ENCODE data around the gene NETO2.

GRCh38 chr16:47049901-47050583 lies 93.7 kb downstream of the NETO2 start:
- TF ChIP-seq, protein P1, sequence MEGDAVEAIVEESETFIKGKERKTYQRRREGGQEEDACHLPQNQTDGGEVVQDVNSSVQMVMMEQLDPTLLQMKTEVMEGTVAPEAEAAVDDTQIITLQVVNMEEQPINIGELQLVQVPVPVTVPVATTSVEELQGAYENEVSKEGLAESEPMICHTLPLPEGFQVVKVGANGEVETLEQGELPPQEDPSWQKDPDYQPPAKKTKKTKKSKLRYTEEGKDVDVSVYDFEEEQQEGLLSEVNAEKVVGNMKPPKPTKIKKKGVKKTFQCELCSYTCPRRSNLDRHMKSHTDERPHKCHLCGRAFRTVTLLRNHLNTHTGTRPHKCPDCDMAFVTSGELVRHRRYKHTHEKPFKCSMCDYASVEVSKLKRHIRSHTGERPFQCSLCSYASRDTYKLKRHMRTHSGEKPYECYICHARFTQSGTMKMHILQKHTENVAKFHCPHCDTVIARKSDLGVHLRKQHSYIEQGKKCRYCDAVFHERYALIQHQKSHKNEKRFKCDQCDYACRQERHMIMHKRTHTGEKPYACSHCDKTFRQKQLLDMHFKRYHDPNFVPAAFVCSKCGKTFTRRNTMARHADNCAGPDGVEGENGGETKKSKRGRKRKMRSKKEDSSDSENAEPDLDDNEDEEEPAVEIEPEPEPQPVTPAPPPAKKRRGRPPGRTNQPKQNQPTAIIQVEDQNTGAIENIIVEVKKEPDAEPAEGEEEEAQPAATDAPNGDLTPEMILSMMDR (IDR thresholded peaks at IDR 0.05): no peak
- TF ChIP-seq SIN3A (IDR thresholded peaks at IDR 0.05; ENCODE audit: borderline replicate concordance, insufficient read depth, low read depth, low read length) (no peak), POLR2AphosphoS5 (IDR thresholded peaks at IDR 0.05; ENCODE audit: low read depth, low read length) (no peak), REST (IDR thresholded peaks at IDR 0.05; ENCODE audit: insufficient read depth in 1 of 2, low read depth in 2 of 2, low read length in 1 of 2) (no peak)
